ENCODE measurements around the gene CDH24. TPM values are rescaled to one million over a fixed set of nuclear protein-coding genes. Genes with fewer than 3 reads are reported as not detected.

The CDH24 gene
- total RNA-seq, 1 experiment from 2014 or later: 5.0 TPM

DNA sequence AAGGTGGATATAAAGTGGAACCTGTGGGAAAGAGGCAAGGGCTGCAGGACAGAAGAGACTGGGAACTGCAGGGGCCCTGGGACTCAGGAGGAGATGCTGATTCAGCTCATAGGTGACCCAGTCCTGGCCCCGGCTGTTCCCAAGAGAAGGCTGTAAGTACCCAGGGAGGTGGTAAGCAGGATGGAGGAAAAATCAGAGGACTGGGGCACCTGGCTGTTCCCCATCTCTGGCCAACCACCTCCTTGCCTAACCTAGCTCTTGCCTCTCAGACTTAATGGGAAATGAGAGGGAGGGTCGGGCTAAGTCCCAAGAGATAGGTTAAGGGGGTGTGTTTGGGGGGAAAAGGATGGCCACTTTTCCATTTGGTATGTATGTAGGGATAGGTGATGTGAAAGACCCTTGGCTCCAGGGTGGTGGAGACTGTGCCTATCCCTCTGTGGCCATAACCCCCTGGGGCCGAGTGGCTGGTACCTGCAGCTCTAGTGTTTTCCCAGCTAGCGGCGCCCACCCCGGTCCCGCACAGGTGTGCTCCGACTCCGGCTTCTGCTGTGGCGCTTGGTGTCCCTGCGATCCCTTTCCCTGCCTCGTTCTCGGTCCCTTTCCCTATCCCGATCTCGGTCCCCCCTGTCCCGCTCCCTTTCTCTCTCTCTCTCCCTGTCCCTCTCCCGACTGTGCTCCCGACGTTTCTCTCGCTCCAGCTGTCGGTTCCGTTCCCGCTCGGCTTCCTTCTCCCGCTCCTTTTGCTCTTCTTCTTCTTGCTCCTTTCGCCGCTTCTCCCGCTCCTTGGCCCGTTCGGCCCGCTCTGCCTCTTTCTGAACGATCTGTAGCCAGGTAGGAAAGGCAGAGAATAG lies 1.6 kb upstream of the CDH24 start:
- Mint-ChIP-seq H3K4me1 (ENCODE audit: low read depth, unreplicated experiment) (peaks cover 44% of the 10 kb centered on the region), H3K27ac (ENCODE audit: unreplicated experiment) (no peak overlapping the region), H3K27me3 (ENCODE audit: unreplicated experiment) (no peaks in the 10 kb centered on the region), H3K4me3 (ENCODE audit: low read depth, unreplicated experiment) (no peak overlapping the region), H3K9me3 (ENCODE audit: low read depth, unreplicated experiment) (no peaks in the 10 kb centered on the region), H3K36me3 (ENCODE audit: insufficient read depth, unreplicated experiment) (peaks cover 57% of the 10 kb centered on the region)
- intact Hi-C loops (cut with micrococcal nuclease; ENCODE audit: unreplicated experiment): loop anchor here (1.0 kb wide), 1 partner anchor 130 kb away; the partner anchor contains the start of gene PRMT5
- no peak for DNase-seq
- CTCF ChIA-PET: interaction anchor here (0.8 to 3.0 kb wide), 13 partner anchors 10 to 136 kb away, joined by 3 to 46 read pairs (median 5); partner anchors contain the start of gene AJUBA
- BruUV-seq (replicated peaks): TSS peak; percentile 87
- TF ChIP-seq, protein P1, sequence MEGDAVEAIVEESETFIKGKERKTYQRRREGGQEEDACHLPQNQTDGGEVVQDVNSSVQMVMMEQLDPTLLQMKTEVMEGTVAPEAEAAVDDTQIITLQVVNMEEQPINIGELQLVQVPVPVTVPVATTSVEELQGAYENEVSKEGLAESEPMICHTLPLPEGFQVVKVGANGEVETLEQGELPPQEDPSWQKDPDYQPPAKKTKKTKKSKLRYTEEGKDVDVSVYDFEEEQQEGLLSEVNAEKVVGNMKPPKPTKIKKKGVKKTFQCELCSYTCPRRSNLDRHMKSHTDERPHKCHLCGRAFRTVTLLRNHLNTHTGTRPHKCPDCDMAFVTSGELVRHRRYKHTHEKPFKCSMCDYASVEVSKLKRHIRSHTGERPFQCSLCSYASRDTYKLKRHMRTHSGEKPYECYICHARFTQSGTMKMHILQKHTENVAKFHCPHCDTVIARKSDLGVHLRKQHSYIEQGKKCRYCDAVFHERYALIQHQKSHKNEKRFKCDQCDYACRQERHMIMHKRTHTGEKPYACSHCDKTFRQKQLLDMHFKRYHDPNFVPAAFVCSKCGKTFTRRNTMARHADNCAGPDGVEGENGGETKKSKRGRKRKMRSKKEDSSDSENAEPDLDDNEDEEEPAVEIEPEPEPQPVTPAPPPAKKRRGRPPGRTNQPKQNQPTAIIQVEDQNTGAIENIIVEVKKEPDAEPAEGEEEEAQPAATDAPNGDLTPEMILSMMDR (IDR thresholded peaks at IDR 0.05; ENCODE audit: unreplicated experiment): no peak

DNA sequence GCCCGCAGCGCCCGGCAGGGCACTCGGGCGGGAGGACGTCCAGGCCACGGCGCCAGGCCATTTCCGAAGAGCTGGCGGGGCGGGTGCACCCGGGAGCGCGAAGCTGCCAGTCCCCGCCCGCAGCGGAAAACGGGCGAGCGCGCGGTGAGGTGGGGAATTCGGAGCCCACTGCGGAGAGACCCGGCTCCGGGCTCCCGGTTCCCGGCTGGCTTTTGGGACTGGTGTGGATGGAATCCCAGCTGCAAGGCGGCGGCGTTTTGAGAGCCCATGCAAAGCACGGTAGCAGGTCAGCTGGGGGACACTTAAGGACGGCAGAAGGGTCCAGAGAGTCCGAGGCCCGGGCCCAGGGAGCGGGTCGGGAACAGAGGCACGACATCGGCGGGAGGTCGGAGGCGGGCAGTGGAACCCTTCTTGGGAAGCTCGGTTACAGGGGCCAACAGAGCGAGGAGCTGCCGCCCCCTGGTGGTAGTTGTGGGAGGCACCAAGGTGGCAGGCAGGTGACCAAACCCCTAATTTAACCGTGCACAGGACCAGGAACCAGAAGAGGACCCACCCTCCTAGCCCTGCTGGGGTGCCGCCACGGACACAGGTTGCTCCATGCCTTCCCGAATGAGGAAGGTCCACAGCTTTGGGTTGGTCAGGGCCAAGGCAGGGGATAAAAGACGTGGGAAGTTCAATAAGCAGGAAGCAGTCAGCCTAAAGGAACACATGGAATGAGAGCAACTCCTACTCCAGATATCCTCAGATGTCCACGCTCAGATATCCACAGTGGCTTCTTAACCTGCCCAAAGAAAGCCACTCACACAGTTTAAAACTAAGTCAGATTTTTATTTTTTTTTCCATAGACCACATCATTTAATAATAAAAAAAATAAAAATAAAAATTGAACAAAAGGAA lies 685 bp upstream of the CDH24 start:
- TF ChIP-seq, protein P1 (IDR thresholded peaks at IDR 0.05; ENCODE audit: unreplicated experiment): peak; percentile 89
- H3K36me3 Mint-ChIP-seq (ENCODE audit: insufficient read depth, unreplicated experiment): peaks cover 52% of the 10 kb centered on the region
- H3K4me1 Mint-ChIP-seq (ENCODE audit: low read depth, unreplicated experiment): peaks cover 35% of the 10 kb centered on the region
- no TSS peak for BruUV-seq (replicated peaks)
- CTCF ChIA-PET: interaction anchor here (0.8 to 3.0 kb wide), 12 partner anchors 11 to 137 kb away, joined by 3 to 46 read pairs (median 6); partner anchors contain the start of gene AJUBA
- no peaks in the 10 kb centered on the region for H3K9me3 Mint-ChIP-seq (ENCODE audit: low read depth, unreplicated experiment)
- H3K4me3 Mint-ChIP-seq (ENCODE audit: low read depth, unreplicated experiment): peak overlapping the region; percentile 69
- H3K27me3 Mint-ChIP-seq (ENCODE audit: unreplicated experiment): no peaks in the 10 kb centered on the region
- intact Hi-C loops (cut with micrococcal nuclease; ENCODE audit: unreplicated experiment): loop anchor here (1.0 to 2.0 kb wide), 2 partner anchors 71 to 129 kb away; partner anchors contain the start of gene PRMT5
- H3K27ac Mint-ChIP-seq (ENCODE audit: unreplicated experiment): no peak overlapping the region
- DNase-seq: peak; percentile 94

DNA sequence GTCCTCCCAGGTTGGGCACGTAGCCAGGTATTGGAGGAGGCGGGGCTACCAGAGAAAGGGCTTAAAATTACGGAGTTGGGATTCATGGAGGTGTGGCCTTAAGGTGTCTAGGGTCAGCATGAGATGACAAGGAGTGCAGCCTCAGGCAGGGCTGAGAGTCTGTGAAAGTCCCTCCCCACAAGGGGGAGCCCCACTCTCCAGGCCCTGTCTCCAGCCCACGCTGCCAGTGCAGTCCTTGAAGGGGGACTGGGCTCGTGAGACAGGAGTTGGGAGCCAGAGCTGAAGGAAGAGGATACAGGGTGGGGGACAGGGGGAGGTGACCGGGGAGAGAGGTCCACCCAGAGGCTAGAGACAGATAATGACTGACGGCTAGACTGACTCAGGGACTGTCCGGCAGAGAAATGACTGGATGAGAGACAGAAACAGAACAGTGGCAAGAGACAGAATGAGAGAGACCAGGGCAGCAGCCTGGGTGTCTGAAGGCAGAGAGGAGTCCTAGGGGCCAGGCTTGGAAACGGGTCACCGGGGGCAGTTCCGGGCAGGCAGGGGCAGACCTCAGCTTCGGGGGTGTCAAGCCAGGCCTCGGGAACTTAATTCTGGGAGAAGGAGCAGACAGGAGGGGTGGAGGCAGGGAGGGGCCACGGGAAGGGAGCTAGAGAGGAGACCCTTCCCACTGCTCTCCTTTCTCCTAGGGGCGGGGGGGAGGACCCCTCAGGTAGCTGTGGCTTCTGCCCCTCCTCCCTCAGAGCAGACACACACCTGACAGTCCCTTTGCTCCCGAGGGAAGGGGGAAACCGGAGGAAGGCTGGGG lies 970 bp downstream of the CDH24 start:
- DNase-seq: peak; percentile 83
- Mint-ChIP-seq H3K27ac (ENCODE audit: unreplicated experiment) (peak overlapping the region; percentile 81), H3K36me3 (ENCODE audit: insufficient read depth, unreplicated experiment) (peaks cover 37% of the 10 kb centered on the region), H3K9me3 (ENCODE audit: low read depth, unreplicated experiment) (no peaks in the 10 kb centered on the region), H3K4me1 (ENCODE audit: low read depth, unreplicated experiment) (peaks cover 23% of the 10 kb centered on the region), H3K4me3 (ENCODE audit: low read depth, unreplicated experiment) (peak overlapping the region; percentile 69), H3K27me3 (ENCODE audit: unreplicated experiment) (no peaks in the 10 kb centered on the region)
- CTCF ChIA-PET: interaction anchor here (0.5 to 3.3 kb wide), 6 partner anchors 12 to 343 kb away, joined by 3 to 10 read pairs (median 4); no protein-coding TSS in a partner anchor
- intact Hi-C loops (cut with micrococcal nuclease; ENCODE audit: unreplicated experiment): loop anchor here (2.0 kb wide), 1 partner anchor 70 kb away; no protein-coding TSS in a partner anchor
- TF ChIP-seq, protein P1 (IDR thresholded peaks at IDR 0.05; ENCODE audit: unreplicated experiment): peak; percentile 69
- no TSS peak for BruUV-seq (replicated peaks)
